Measurements from ENCODE around the gene APRT. TPM values are rescaled to one million over a fixed set of nuclear protein-coding genes. Genes with fewer than 3 reads are reported as not detected.

Gene APRT
- total and polyA plus RNA-seq, 10 of the 15 experiments (the other 5 are each of a cell fraction or from before 2014, with no cell fraction given) = 30.6 to 495 (median 166) TPM

DNA sequence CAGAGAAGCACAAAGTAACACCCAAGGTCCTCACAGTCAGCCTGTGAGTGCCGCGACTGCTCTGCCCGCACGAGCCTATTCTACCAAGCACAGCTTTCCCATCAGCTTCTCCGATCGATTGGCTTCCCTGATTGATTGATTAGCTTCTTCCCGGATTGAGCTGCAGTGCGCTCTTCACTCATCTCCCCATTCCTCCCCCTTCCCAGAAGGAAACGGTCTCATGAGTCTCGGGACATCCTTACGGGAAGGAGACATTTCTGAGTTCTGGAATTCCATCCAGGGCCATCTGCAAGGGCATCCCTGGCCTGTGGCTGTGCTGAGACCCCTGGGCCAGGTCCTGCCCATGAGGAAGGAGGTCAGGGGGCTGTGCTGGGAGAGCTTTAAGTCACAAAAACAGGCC lies 44.8 kb downstream of the APRT start:
- H4K20me1 ChIP-seq (ENCODE audit: control insufficient read depth, insufficient read depth) = no peaks in the 10 kb centered on the region; the same call in none of the 2 replicates
- H3K27me3 ChIP-seq (replicated peaks in 1 of 2; ENCODE audit: control insufficient read depth in 2 of 2, insufficient read depth in 2 of 2, low read length in 1 of 2) = no peaks in the 10 kb centered on the region
- RAD21 ChIA-PET (ENCODE audit: unreplicated experiment) = no interaction called here
- SMC1A ChIA-PET (ENCODE audit: uncharacterized antibody, unreplicated experiment) = no interaction called here
- in situ Hi-C loops (cut with MboI) = no loop called here
- H3K4me3 ChIP-seq = no peak overlapping the region
- CTCF ChIA-PET = interaction anchor here (1.4 to 1.7 kb wide), 2 partner anchors 14 to 24 kb away, joined by 4 read pairs; no protein-coding TSS in a partner anchor
- DNase-seq (ENCODE audit: low read depth, low spot score) = no peak
- H3K9ac ChIP-seq (ENCODE audit: control insufficient read depth, insufficient read depth, low read length) = no peak overlapping the region; the same call in 1 of the 2 replicates
- peaks cover 28% of the 10 kb centered on the region for H3K4me1 ChIP-seq (ENCODE audit: control insufficient read depth, insufficient read depth, low read length)
- no peak overlapping the region for H3K4me2 ChIP-seq (ENCODE audit: control insufficient read depth, insufficient read depth)
- TF ChIP-seq SRF (IDR thresholded peaks at IDR 0.05; ENCODE audit: low read depth in 2 of 2, low read length in 2 of 2) = no peak
- no peak for TF ChIP-seq NFXL1 (IDR thresholded peaks at IDR 0.05; ENCODE audit: borderline replicate concordance)
- TF ChIP-seq MXI1 (IDR thresholded peaks at IDR 0.05; ENCODE audit: low read depth, low read length) = no peak
- no peak for TF ChIP-seq ZNF24 (IDR thresholded peaks at IDR 0.05)
- ATAC-seq = no peak
- no peaks in the 10 kb centered on the region for H3K9me3 ChIP-seq (replicated peaks; ENCODE audit: control insufficient read depth, insufficient read depth, low read length)
- peaks cover 57% of the 10 kb centered on the region for H3K79me2 ChIP-seq (ENCODE audit: control insufficient read depth, insufficient read depth, low read length)
- BruUV-seq (replicated peaks) = no TSS peak
- intact Hi-C loops (cut with micrococcal nuclease; ENCODE audit: unreplicated experiment) = no loop called here
- 68% methylated on average over 11 of the region's 11 CpGs for WGBS (ENCODE audit: insufficient coverage, insufficient replicate concordance, low lambda C conversion rate, missing lambda C conversion rate)
- peaks cover 3 to 6% of the 10 kb centered on the region in 2 experiments; a peak in 2 of 4 replicates for H3K36me3 ChIP-seq (ENCODE audit: control insufficient read depth in 2 of 2, insufficient read depth in 2 of 2, low read length in 1 of 2)
- no peak for FAIRE-seq
- peak overlapping the region; percentile 24; the same call in 1 of the 2 replicates for H3K27ac ChIP-seq (ENCODE audit: control insufficient read depth, insufficient read depth)
- POLR2A ChIA-PET = interaction anchor here (1.1 to 1.2 kb wide), 2 partner anchors 13 to 15 kb away, joined by 3 read pairs; no protein-coding TSS in a partner anchor
- H2AFZ ChIP-seq (ENCODE audit: control insufficient read depth, low read depth, low read length) = no peak overlapping the region

DNA sequence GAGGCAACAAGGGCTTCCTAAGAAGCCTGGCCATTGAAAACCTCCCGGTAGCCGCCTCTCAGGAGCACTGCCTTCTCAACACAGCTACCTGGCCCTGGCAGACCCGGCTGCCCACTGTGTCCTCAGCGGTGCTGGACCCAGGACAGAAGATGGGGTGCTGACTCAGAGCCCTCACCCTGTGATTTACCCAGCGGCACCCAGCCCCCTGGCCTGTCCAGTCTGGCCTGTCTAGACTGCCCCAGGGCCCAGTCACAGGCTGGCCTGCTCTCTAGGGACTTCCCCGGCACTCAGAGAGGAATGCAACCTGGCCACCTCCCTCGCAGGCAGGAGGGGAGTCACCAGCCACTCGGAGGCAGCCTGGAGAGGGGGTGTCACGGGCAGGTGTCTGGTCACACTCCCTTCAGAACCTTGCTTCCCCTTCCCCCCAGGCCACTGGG lies 46.8 kb downstream of the APRT start:
- ATAC-seq = no peak
- H3K27me3 ChIP-seq (replicated peaks in 1 of 2; ENCODE audit: control insufficient read depth in 2 of 2, insufficient read depth in 2 of 2, low read length in 1 of 2) = no peaks in the 10 kb centered on the region
- H3K4me2 ChIP-seq (ENCODE audit: control insufficient read depth, insufficient read depth) = no peak overlapping the region
- ChIA-PET CTCF (interaction anchor here (0.6 to 1.4 kb wide), 2 partner anchors 18 to 27 kb away, joined by 3 to 4 read pairs; no protein-coding TSS in a partner anchor), RAD21 (ENCODE audit: unreplicated experiment) (no interaction called here), POLR2A (no interaction called here), SMC1A (ENCODE audit: uncharacterized antibody, unreplicated experiment) (no interaction called here)
- 99% methylated on average over 9 of the region's 9 CpGs for WGBS (ENCODE audit: insufficient coverage, insufficient replicate concordance, low lambda C conversion rate, missing lambda C conversion rate)
- no peak for FAIRE-seq
- H3K36me3 ChIP-seq (ENCODE audit: control insufficient read depth in 2 of 2, insufficient read depth in 2 of 2, low read length in 1 of 2) = peaks cover 3 to 6% of the 10 kb centered on the region in 2 experiments; a peak in 2 of 4 replicates
- H3K9ac ChIP-seq (ENCODE audit: control insufficient read depth, insufficient read depth, low read length) = no peak overlapping the region
- no TSS peak for BruUV-seq (replicated peaks)
- intact Hi-C loops (cut with micrococcal nuclease; ENCODE audit: unreplicated experiment) (no loop called here), in situ Hi-C loops (cut with MboI) (no loop called here)
- peaks cover 13% of the 10 kb centered on the region for H3K4me1 ChIP-seq (ENCODE audit: control insufficient read depth, insufficient read depth, low read length)
- H3K27ac ChIP-seq (ENCODE audit: control insufficient read depth, insufficient read depth) = no peak overlapping the region
- DNase-seq (ENCODE audit: low read depth, low spot score) = no peak
- TF ChIP-seq RBBP5 (conservative IDR thresholded peaks at IDR 0.05) (no peak), POLR2A (IDR thresholded peaks at IDR 0.05; ENCODE audit: low read depth, low read length) (peak; percentile 31; the same call in 1 of the 2 replicates)
- peaks cover 40% of the 10 kb centered on the region for H3K79me2 ChIP-seq (ENCODE audit: control insufficient read depth, insufficient read depth, low read length)
- no peak overlapping the region for H2AFZ ChIP-seq (ENCODE audit: control insufficient read depth, low read depth, low read length)
- no peaks in the 10 kb centered on the region for H3K9me3 ChIP-seq (replicated peaks; ENCODE audit: control insufficient read depth, insufficient read depth, low read length)
- H4K20me1 ChIP-seq (ENCODE audit: control insufficient read depth, insufficient read depth) = no peaks in the 10 kb centered on the region; the same call in none of the 2 replicates
- H3K4me3 ChIP-seq = no peak overlapping the region

All from GM12878 (cell line).